K562 (cell line): ENCODE results near the gene SLX4IP. TPM values are rescaled to one million over a fixed set of nuclear protein-coding genes. Genes with fewer than 3 reads are reported as not detected.

Experiments used
- ATAC-seq: fragments of 200-7000 bp; cut with Tn5 transposase; 3 replicates; pipeline ENCODE4 v1.9.1; 2020; ENCODE audit warnings: moderate library complexity
- BruUV-seq: library from RNA; stranded (reverse); fragments of 400-500 nt; replicated peaks from 2 replicates; lab custom pipeline; 2021; lab: Mats Ljungman, UMichigan
- CTCF ChIA-PET: fragments of 300-600 bp; formaldehyde crosslinking; extraction: SDS; loops from one replicate; lab custom pipeline; 2021; ENCODE audit warnings: low intra/inter-chr PET ratio; lab: Yijun Ruan, JAX
- POLR2A ChIA-PET: fragments of 300-600, 350-650 bp; sonication (Branson Sonifier 250); formaldehyde crosslinking; extraction: SDS; loops from one replicate; lab custom pipeline; 2021; ENCODE audit warnings: antibody characterized with exemption, inconsistent platforms; lab: Yijun Ruan, JAX
- DNase-seq, 4 experiments: peaks; one replicate each; pipeline versions ENCODE4 v3.0.0 to v3.0.0-alpha.2; 2011 to 2018; ENCODE audit warnings: low spot score in 3 of 4, mixed read lengths in 3 of 4; ENCODE audit errors: extremely low read depth in 1 of 4
- FAIRE-seq: peaks from 2 replicates; lab custom pipeline; 2011; peaks lifted over from hg19 to GRCh38; lab: Jason Lieb, UNC
- H2AFZ ChIP-seq: 2 replicates; pipeline ENCODE4 v1.6.0; 2011; ENCODE audit warnings: low read depth, low read length, control low read depth, inconsistent platforms
- H3K27ac ChIP-seq: fragments of 200-600 bp; 3 replicates; pipeline ENCODE4 v1.8.0; 2011; ENCODE audit warnings: low read depth, mild to moderate bottlenecking, control low read depth, inconsistent platforms, low read length, moderate library complexity, mixed read lengths; ENCODE audit errors: extremely low read depth
- H3K27me3 ChIP-seq, 2 experiments: fragments of 300-600 bp in 1 of 2; 2 replicates in 1 of 2; 3 replicates in 1 of 2; pipeline versions ENCODE4 v1.6.0 to v1.8.0; 2011; ENCODE audit warnings: inconsistent platforms in 2 of 2, low read length in 2 of 2, mild to moderate bottlenecking in 1 of 2, mixed read lengths in 1 of 2, moderate library complexity in 1 of 2; ENCODE audit not compliant: control insufficient read depth in 2 of 2, insufficient read depth in 2 of 2
- H3K36me3 ChIP-seq: fragments of 300-600 bp; 3 replicates; pipeline ENCODE4 v1.8.0; 2011; ENCODE audit warnings: mild to moderate bottlenecking, low read length, inconsistent platforms; ENCODE audit not compliant: control insufficient read depth, insufficient read depth
- H3K4me1 ChIP-seq, 2 experiments: fragments of 200-600 bp in 1 of 2; replicated peaks in 1 of 2; 2 replicates in 1 of 2; 3 replicates in 1 of 2; pipeline versions ENCODE4 v1.5.1 to v1.8.0; 2011; ENCODE audit warnings: inconsistent platforms in 2 of 2, low read length in 2 of 2, mild to moderate bottlenecking in 1 of 2, mixed read lengths in 1 of 2, moderate library complexity in 1 of 2; ENCODE audit not compliant: control insufficient read depth in 2 of 2, insufficient read depth in 2 of 2
- H3K4me2 ChIP-seq: 2 replicates; pipeline ENCODE4 v1.6.1; 2011; ENCODE audit warnings: low read length, control low read depth, inconsistent platforms, mixed read lengths; ENCODE audit not compliant: insufficient read depth
- H3K4me3 ChIP-seq: fragments of 200-600 bp; sonication (generic), shearing (Covaris generic); 2 replicates; pipeline ENCODE4 v1.5.1; 2016; ENCODE audit warnings: control low read depth, inconsistent platforms
- H3K79me2 ChIP-seq: fragments of 200-600 bp; 3 replicates; pipeline ENCODE4 v1.8.0; 2011; ENCODE audit warnings: low read length, inconsistent platforms; ENCODE audit not compliant: control insufficient read depth, insufficient read depth
- H3K9ac ChIP-seq, 2 experiments: 2 replicates each; pipeline versions ENCODE4 v1.6.0 to v1.6.1; 2011; ENCODE audit warnings: low read depth in 2 of 2, low read length in 2 of 2, control low read depth in 1 of 2, inconsistent platforms in 1 of 2, mild to moderate bottlenecking in 1 of 2, mixed read lengths in 1 of 2; ENCODE audit not compliant: insufficient read depth in 1 of 2
- H3K9me1 ChIP-seq: one replicate; pipeline ENCODE4 v1.6.0; 2011; ENCODE audit warnings: inconsistent platforms, mild to moderate bottlenecking, low read length, moderate library complexity; ENCODE audit not compliant: control insufficient read depth, insufficient read depth
- H3K9me3 ChIP-seq: replicated peaks from 2 replicates; pipeline ENCODE4 v1.5.1; 2011; ENCODE audit warnings: low read depth, low read length, inconsistent platforms; ENCODE audit not compliant: control insufficient read depth, insufficient read depth
- H4K20me1 ChIP-seq: replicated peaks from 2 replicates; pipeline ENCODE4 v1.6.1; 2011; ENCODE audit warnings: low read length, inconsistent platforms, mixed read lengths; ENCODE audit not compliant: control insufficient read depth, insufficient read depth
- ELF2 ChIP-seq: fragments of 250-450 bp; sonication (Bioruptor Pico); IDR thresholded peaks from 2 replicates; pipeline ENCODE4 v1.5.0; 2021; ENCODE audit warnings: mild to moderate bottlenecking
- HNRNPLL ChIP-seq: fragments of 200-400 bp; formaldehyde crosslinking; IDR thresholded peaks from 2 replicates; pipeline ENCODE4 v1.6.1; 2017; ENCODE audit warnings: low read length, low read depth, mild to moderate bottlenecking; ENCODE audit not compliant: poor library complexity, severe bottlenecking
- JUN ChIP-seq, 2 experiments: sonication (generic) in 1 of 2; formaldehyde crosslinking in 1 of 2; IDR thresholded peaks; 2 replicates each; pipeline versions ENCODE4 v1.6.1 to v1.8.0; 2012 to 2022; ENCODE audit warnings: borderline replicate concordance in 2 of 2, mild to moderate bottlenecking in 2 of 2, improper control_type of control experiment in 1 of 2, low read depth in 1 of 2, low read length in 1 of 2, missing genetic modification reagents in 1 of 2
- L3MBTL2 ChIP-seq: fragments of 450-650 bp; IDR thresholded peaks from 2 replicates; pipeline ENCODE4 v1.6.1; 2016; ENCODE audit warnings: mild to moderate bottlenecking, moderate library complexity
- MBD1 ChIP-seq: fragments of 250-450 bp; sonication (Bioruptor Pico); IDR thresholded peaks from 2 replicates; pipeline ENCODE4 v1.8.0; 2022; ENCODE audit warnings: inconsistent platforms
- PTTG1 ChIP-seq: fragments of 450-650 bp; IDR thresholded peaks from 2 replicates; pipeline ENCODE4 v1.6.1; 2016; ENCODE audit warnings: low read depth, mild to moderate bottlenecking, missing genetic modification characterization, missing compliant biosample characterization
- RBM25 ChIP-seq: fragments of 200-400 bp; formaldehyde crosslinking; IDR thresholded peaks from 2 replicates; pipeline ENCODE4 v1.6.1; 2018; ENCODE audit warnings: low read length, low read depth, moderate library complexity; ENCODE audit not compliant: severe bottlenecking
- TBL1XR1 ChIP-seq, 2 experiments: IDR thresholded peaks; 2 replicates each; pipeline ENCODE4 v1.6.1; 2012; ENCODE audit warnings: improper control_type of control experiment in 2 of 2, low read length in 2 of 2, mild to moderate bottlenecking in 1 of 2
- ZBED1 ChIP-seq: IDR thresholded peaks from 2 replicates; pipeline ENCODE4 v1.6.1; 2014
- ZNF253 ChIP-seq: fragments of 250-450 bp; sonication (Bioruptor Pico); conservative IDR thresholded peaks from 2 replicates; pipeline ENCODE4 v1.6.1; 2021; ENCODE audit warnings: mild to moderate bottlenecking
- ZNF444 ChIP-seq: fragments of 250-450 bp; sonication (Bioruptor Pico); IDR thresholded peaks from 2 replicates; pipeline ENCODE4 v1.4.0; 2020; ENCODE audit warnings: mild to moderate bottlenecking, moderate library complexity
- ZNF77 ChIP-seq: fragments of 250-450 bp; sonication (Bioruptor Pico); IDR thresholded peaks from 2 replicates; pipeline ENCODE4 v1.5.0; 2020
- WGBS: fragments of 100-300 bp; shearing (Covaris generic); methylation state at CpG from one replicate; pipeline ENCODE4 v1.1.6; 2016; ENCODE audit warnings: low coverage, mixed read lengths; ENCODE audit not compliant: insufficient coverage; ENCODE audit errors: missing lambda C conversion rate; 5-methylcytosine and 5-hydroxymethylcytosine counted together
- in situ Hi-C: fragments of 300-500 bp; cut with MboI; formaldehyde crosslinking; loops from 4 replicates; pipeline ENCODE4 v1.15.0; 2018; ENCODE audit warnings: inconsistent platforms, mixed read lengths
- intact Hi-C: fragments of 100-400 bp; cut with micrococcal nuclease; formaldehyde crosslinking; loops from 2 replicates; pipeline ENCODE4 v1.14.2; 2022
- polyA plus RNA-seq, 8 experiments: library from polyadenylated mRNA; depleted of rRNA in 4 of 8; stranded (reverse) in 5 of 8; unstranded in 3 of 8; fragments of >200 nt; fragmentation: Nextera tagmentation in 2 of 8; fragmentation: Illumina TruSeq in 1 of 8; extraction: Ambion mirVana in 2 of 8; extraction: Trizol in 1 of 8; gene quantifications; 2 replicates each; pipeline versions ENCODE4 v1.2.1 to v1.2.3, GENCODE V29; 2011 to 2014; ENCODE audit warnings: inconsistent platforms in 1 of 8, missing spikeins in 1 of 8
- total RNA-seq, 7 experiments: library from RNA; depleted of rRNA in 6 of 7; stranded (reverse); fragments of >200 nt in 6 of 7; fragmentation: Illumina TruSeq in 2 of 7; extraction: Trizol in 2 of 7; gene quantifications; 2 replicates each; pipeline versions ENCODE4 v1.2.1 to v1.2.3, GENCODE V29; 2011 to 2021; ENCODE audit warnings: low replicate concordance in 1 of 7

SLX4IP gene
- total and polyA plus RNA-seq, 9 of the 15 experiments (the other 6 are each of a cell fraction or from before 2014, with no cell fraction given): 1.5 to 5.9 (median 3.5) TPM

DNA sequence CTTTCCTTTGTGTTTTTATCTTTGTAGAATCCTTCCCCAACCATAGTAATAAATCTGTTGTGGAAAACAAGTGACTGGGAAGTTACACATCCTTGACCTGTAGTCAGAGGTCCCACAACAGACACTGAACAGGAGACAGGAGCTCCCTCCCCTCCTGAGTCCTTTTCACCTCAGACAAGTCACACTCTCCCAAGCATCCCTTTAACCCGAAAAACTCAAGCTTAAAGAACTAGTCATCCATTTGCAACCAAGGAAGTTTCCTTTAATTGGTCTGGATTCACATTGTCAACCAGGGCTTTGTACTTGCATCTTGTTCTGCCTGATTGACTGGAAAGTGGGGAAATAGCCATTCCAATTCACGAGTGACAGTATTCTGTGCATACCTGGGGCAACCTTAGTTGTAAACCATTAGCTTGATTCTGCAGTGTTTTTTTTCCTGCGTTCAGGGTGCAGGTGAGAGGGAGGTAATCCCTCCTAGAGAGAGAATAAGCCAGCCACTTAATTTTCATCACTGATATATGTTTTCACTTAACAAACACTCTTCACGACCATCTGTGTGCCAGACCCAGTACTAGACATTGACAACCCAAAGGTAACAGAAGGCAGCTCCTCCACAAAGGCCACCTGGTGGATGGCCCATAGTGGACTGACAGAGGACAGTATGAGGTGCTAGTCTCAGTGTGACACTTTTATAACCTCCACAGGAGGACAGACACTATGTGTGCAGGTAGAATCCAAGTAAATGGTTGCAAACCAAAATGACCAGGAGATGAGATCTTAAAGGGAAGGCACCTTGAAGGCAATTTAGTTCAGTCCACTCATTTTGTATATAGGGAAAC is 112.4 kb downstream of the SLX4IP start:
- Histone ChIP-seq H2AFZ (no peak overlapping the region), H3K79me2 (no peaks in the 10 kb centered on the region), H3K4me2 (no peak overlapping the region), H3K9ac (no peak overlapping the region), H3K36me3 (no peaks in the 10 kb centered on the region), H4K20me1 (no peaks in the 10 kb centered on the region), H3K27me3 (no peaks in the 10 kb centered on the region), H3K9me3 (no peaks in the 10 kb centered on the region), H3K4me3 (no peak overlapping the region), H3K27ac (no peak overlapping the region), H3K9me1 (no peaks in the 10 kb centered on the region), H3K4me1 (no peaks in the 10 kb centered on the region; a peak in 1 of 5 replicates)
- BruUV-seq: no TSS peak
- CTCF ChIA-PET: no interaction called here
- POLR2A ChIA-PET: interaction anchor here (0.6 kb wide), 1 partner anchor 229 kb away, joined by 3 read pairs; no protein-coding TSS in a partner anchor
- ATAC-seq (no peak), DNase-seq (no peak), FAIRE-seq (no peak)
- 33% methylated on average over 3 of the region's 4 CpGs for WGBS
- intact Hi-C loops (loop anchor here (10.0 kb wide), 1 partner anchor 233 kb away; no protein-coding TSS in a partner anchor), in situ Hi-C loops (no loop called here)
- no peak for TF ChIP-seq ZBED1
- no peak for TF ChIP-seq ZNF444 (CRISPR knock-in tag)

- BruUV-seq: no TSS peak
- CTCF ChIA-PET: no interaction called here
- TF ChIP-seq PTTG1 (no peak), RBM25 (no peak), TBL1XR1 (IDR thresholded peaks at IDR 0.05; ENCODE audit: low read length in 2 of 2) (no peak), JUN (IDR thresholded peaks at IDR 0.05; ENCODE audit: borderline replicate concordance, low read depth, low read length) (no peak), JUN (CRISPR knock-in tag; IDR thresholded peaks at IDR 0.05; ENCODE audit: borderline replicate concordance) (no peak), HNRNPLL (no peak), L3MBTL2 (no peak), ZNF253 (no peak), ELF2 (CRISPR knock-in tag) (no peak), MBD1 (CRISPR knock-in tag) (no peak), ZNF77 (no peak)
Observed at GRCh38 chr20:10549511-10549910, 114.4 kb downstream of the SLX4IP start.

More at GRCh38 chr20:10549511-10549910, 114.4 kb downstream of the SLX4IP start:
- no peaks in the 10 kb centered on the region for H3K79me2 ChIP-seq
- H2AFZ ChIP-seq: no peak overlapping the region
- DNase-seq (no peak), FAIRE-seq (no peak), ATAC-seq (no peak)
- no peaks in the 10 kb centered on the region for H4K20me1 ChIP-seq
- H3K4me3 ChIP-seq: no peak overlapping the region
- no peak overlapping the region for H3K9ac ChIP-seq
- no peak overlapping the region for H3K27ac ChIP-seq
- H3K27me3 ChIP-seq: no peaks in the 10 kb centered on the region
- H3K9me3 ChIP-seq: no peaks in the 10 kb centered on the region
- 30% methylated on average over 3 of the region's 3 CpGs for WGBS
- in situ Hi-C loops (no loop called here), intact Hi-C loops (loop anchor here (10.0 kb wide), 1 partner anchor 235 kb away; no protein-coding TSS in a partner anchor)
- POLR2A ChIA-PET: no interaction called here
- H3K36me3 ChIP-seq: no peaks in the 10 kb centered on the region
- no peaks in the 10 kb centered on the region for H3K9me1 ChIP-seq
- no peaks in the 10 kb centered on the region; a peak in 1 of 5 replicates for H3K4me1 ChIP-seq
- no peak overlapping the region for H3K4me2 ChIP-seq
